HuH-7.5 (cell line): ENCODE measurements around the gene HES3.
A peak's percentile ranks its signal among the peaks of the same experiment; 100 is the strongest.

Experiments used
- DNase-seq: peaks from one replicate; pipeline ENCODE4 v3.0.0; 2011; ENCODE audit warnings: low spot score

Gene HES3

GRCh38 chr1:6280761-6281451 lies 36.9 kb downstream of the HES3 start:
- peak; percentile 62 for DNase-seq

GRCh38 chr1:6281511-6282402 lies 37.8 kb downstream of the HES3 start:
- no peak for DNase-seq

- DNase-seq, result no peak
These were observed 38.7 kb downstream of the HES3 start for GRCh38 chr1:6282577-6283270.

- no peak for DNase-seq
These were observed 41.4 kb downstream of the HES3 start for GRCh38 chr1:6285336-6285735.

- no peak for DNase-seq
These were observed 42.3 kb downstream of the HES3 start for GRCh38 chr1:6286266-6286665.

GRCh38 chr1:6287029-6287428 lies 43.0 kb downstream of the HES3 start:
- DNase-seq, result no peak

- DNase-seq, result no peak
These were observed 43.5 kb downstream of the HES3 start for GRCh38 chr1:6287431-6287886.

GRCh38 chr1:6288026-6288425 lies 44.0 kb downstream of the HES3 start:
- DNase-seq, result no peak

GRCh38 chr1:6288665-6289064 lies 44.7 kb downstream of the HES3 start:
- no peak for DNase-seq

- DNase-seq, result no peak
These were observed 48.1 kb downstream of the HES3 start for GRCh38 chr1:6292102-6292501.

GRCh38 chr1:6294080-6294889 lies 50.3 kb downstream of the HES3 start:
- no peak for DNase-seq

GRCh38 chr1:6294890-6295556 lies 51.0 kb downstream of the HES3 start:
- DNase-seq, result peak; percentile 62
